Testis (tissue), 2 donors: Measurements from ENCODE around the gene MEX3C.

Experiments used
- CTCF ChIP-seq, 3 experiments: fragments of 450-650 bp in 2 of 3; fragments of 200-600 bp in 1 of 3; sonication (generic) in 1 of 3; IDR thresholded peaks; one replicate each; pipeline ENCODE4 v1.5.1; 2016 to 2019; ENCODE audit warnings: antibody characterized with exemption in 3 of 3, mild to moderate bottlenecking in 2 of 3, moderate library complexity in 1 of 3
- POLR2A ChIP-seq: fragments of 450-650 bp; IDR thresholded peaks from one replicate; pipeline ENCODE4 v1.6.1; 2017; ENCODE audit warnings: antibody characterized with exemption, mild to moderate bottlenecking, moderate library complexity

GRCh38 chr18:51132256-51132935 lies 65.1 kb downstream of the MEX3C start:
- no peak for TF ChIP-seq CTCF (IDR thresholded peaks at IDR 0.05)
- no peak for TF ChIP-seq POLR2A
